ENCODE results near the gene ZNF516. TPM values are rescaled to one million over a fixed set of nuclear protein-coding genes. Genes with fewer than 3 reads are reported as not detected.

The ZNF516 gene
- total RNA-seq, 3 donors from 2014 or later (not counting 1 experiment from before 2014, with no cell fraction given): 49.1 to 60.0 (median 52.4) TPM

DNA sequence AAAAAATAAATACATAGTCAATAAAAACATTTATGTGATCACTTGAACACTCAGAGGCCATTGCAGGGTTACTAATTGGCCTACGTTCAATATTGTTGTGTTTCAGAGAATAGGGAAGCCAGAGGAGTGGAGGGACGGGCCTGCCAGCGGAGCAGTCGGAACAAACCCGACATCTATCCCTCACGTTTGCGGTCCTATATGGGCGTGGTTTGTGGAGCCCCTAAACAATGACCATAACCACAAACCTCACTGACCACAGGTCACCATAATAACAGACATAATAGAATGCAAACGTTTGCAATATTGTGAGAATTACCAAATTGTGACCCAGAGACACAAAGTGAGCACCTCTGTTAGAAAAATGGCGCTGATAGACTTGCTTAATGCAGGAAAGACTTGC is 19.5 kb upstream of the ZNF516 start:
- H3K4me1 Mint-ChIP-seq: peaks cover 9 to 11% of the 10 kb centered on the region in 2 donors
- no peak overlapping the region for H3K4me3 ChIP-seq (ENCODE audit: low read length)
- WGBS (ENCODE audit: insufficient coverage): 72% methylated on average over 10 of the region's 10 CpGs

DNA sequence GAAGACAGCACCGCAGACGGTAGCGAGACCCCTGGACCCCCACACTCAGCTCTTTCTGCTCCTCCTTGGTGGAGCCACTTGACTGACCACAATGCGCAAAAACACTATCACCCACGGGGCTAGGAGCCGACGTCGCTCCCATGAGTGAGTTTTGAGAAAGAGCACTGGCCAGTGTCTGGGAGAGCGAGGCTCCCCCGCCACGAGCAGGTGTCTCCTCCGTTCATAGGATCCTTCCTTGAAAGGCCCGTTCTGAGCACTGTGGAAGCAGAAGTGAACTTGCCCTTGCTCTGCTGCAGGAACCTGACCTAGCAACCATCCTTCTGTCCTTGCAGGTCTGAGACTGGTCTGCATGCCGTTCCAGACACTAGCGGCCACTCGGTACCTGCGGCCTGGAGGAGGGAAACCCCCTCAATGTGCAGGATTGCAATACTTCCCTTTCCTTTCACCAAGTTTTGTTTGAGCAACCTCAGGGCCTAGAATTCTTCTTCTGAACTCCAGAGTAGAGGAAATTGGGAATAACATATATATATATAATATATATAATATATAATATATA is 12.9 kb upstream of the ZNF516 start:
- Mint-ChIP-seq H3K27ac (no peak overlapping the region), H3K4me1 (peaks cover 0 to 7% of the 10 kb centered on the region in 2 donors), H3K36me3 (no peaks in the 10 kb centered on the region), H3K4me3 (no peak overlapping the region), H3K9me3 (no peaks in the 10 kb centered on the region), H3K27me3 (ENCODE audit: low read depth in 2 of 2) (no peaks in the 10 kb centered on the region)
- WGBS (ENCODE audit: insufficient coverage): 93% methylated on average over 17 of the region's 17 CpGs
- intact Hi-C loops (cut with micrococcal nuclease): no loop called here
- TF ChIP-seq, protein P1, sequence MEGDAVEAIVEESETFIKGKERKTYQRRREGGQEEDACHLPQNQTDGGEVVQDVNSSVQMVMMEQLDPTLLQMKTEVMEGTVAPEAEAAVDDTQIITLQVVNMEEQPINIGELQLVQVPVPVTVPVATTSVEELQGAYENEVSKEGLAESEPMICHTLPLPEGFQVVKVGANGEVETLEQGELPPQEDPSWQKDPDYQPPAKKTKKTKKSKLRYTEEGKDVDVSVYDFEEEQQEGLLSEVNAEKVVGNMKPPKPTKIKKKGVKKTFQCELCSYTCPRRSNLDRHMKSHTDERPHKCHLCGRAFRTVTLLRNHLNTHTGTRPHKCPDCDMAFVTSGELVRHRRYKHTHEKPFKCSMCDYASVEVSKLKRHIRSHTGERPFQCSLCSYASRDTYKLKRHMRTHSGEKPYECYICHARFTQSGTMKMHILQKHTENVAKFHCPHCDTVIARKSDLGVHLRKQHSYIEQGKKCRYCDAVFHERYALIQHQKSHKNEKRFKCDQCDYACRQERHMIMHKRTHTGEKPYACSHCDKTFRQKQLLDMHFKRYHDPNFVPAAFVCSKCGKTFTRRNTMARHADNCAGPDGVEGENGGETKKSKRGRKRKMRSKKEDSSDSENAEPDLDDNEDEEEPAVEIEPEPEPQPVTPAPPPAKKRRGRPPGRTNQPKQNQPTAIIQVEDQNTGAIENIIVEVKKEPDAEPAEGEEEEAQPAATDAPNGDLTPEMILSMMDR (IDR thresholded peaks at IDR 0.05): no peak
- Histone ChIP-seq H3K4me3 (ENCODE audit: low read length) (no peak overlapping the region), H3K36me3 (ENCODE audit: control insufficient read depth, insufficient read depth, low read length) (no peaks in the 10 kb centered on the region), H3K27me3 (ENCODE audit: control insufficient read depth, insufficient read depth, low read length) (no peaks in the 10 kb centered on the region), H3K4me1 (ENCODE audit: control insufficient read depth, insufficient read depth, low read length) (no peaks in the 10 kb centered on the region), H3K27ac (ENCODE audit: low read length) (no peak overlapping the region), H3K9me3 (ENCODE audit: control insufficient read depth, insufficient read depth, low read length) (no peaks in the 10 kb centered on the region)
- no peak for ATAC-seq
- DNase-seq: no peak

More for the DNA sequence above, 19.5 kb upstream of the ZNF516 start:
- ATAC-seq: no peak
- Mint-ChIP-seq H3K4me3 (no peak overlapping the region), H3K36me3 (no peaks in the 10 kb centered on the region), H3K27ac (no peak overlapping the region), H3K27me3 (ENCODE audit: low read depth in 2 of 2) (peaks cover 18 to 21% of the 10 kb centered on the region in 2 donors), H3K9me3 (no peaks in the 10 kb centered on the region)
- Histone ChIP-seq H3K27me3 (ENCODE audit: control insufficient read depth, insufficient read depth, low read length) (peaks cover 23% of the 10 kb centered on the region), H3K36me3 (ENCODE audit: control insufficient read depth, insufficient read depth, low read length) (no peaks in the 10 kb centered on the region), H3K27ac (ENCODE audit: low read length) (no peak overlapping the region), H3K4me1 (ENCODE audit: control insufficient read depth, insufficient read depth, low read length) (peaks cover 9% of the 10 kb centered on the region), H3K9me3 (ENCODE audit: control insufficient read depth, insufficient read depth, low read length) (no peaks in the 10 kb centered on the region)
- intact Hi-C loops (cut with micrococcal nuclease): no loop called here
- no peak for DNase-seq
- TF ChIP-seq, protein P1 (IDR thresholded peaks at IDR 0.05): no peak

DNA sequence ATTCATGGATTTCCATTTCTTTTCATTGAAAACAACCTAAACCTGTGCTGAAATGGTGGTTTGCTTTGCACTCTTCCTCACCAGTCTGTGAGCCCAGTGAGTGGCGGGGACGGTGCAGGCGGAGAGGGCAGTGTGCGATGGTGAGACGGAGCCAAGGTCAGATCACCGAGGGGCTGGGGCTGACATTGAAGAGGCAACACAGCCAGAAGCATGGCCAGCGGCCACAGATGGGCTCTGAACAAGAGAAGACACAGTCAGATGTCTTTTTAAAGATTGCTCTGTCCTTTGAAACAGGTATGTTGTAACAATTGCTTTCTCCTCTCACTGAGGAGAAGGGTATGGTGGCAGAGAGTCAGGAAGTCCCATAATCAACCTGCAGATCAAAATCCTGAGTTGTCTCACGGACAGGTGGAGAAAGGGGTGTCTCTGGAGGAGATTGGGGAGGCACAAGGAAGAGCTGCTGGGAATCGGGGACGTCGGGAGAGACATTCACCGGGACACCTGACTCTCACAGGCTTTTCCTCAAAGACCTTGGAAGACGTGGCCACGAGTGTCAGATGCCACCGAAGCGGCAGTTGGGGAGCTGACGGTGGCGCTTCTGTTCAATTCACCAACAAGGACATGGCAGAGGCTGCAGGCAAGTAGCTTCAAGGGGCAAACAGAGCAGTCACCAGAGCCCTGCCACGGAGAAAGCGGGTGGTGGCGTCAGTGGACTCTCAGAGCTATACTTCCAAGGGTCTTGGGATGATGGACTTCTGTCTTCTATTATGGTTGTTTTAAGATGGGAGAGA is 12.1 kb upstream of the ZNF516 start:
- Mint-ChIP-seq H3K4me3 (no peak overlapping the region), H3K27me3 (ENCODE audit: low read depth in 2 of 2) (no peaks in the 10 kb centered on the region), H3K27ac (no peak overlapping the region), H3K9me3 (no peaks in the 10 kb centered on the region), H3K36me3 (no peaks in the 10 kb centered on the region), H3K4me1 (peaks cover 0 to 7% of the 10 kb centered on the region in 2 donors)
- 96% methylated on average over 21 of the region's 21 CpGs for WGBS (ENCODE audit: insufficient coverage)
- H3K4me3 ChIP-seq (ENCODE audit: low read length): no peak overlapping the region
- TF ChIP-seq, protein P1 (IDR thresholded peaks at IDR 0.05): no peak
- H3K9me3 ChIP-seq (ENCODE audit: control insufficient read depth, insufficient read depth, low read length): no peaks in the 10 kb centered on the region
- intact Hi-C loops (cut with micrococcal nuclease): no loop called here
- no peaks in the 10 kb centered on the region for H3K36me3 ChIP-seq (ENCODE audit: control insufficient read depth, insufficient read depth, low read length)
- ATAC-seq (no peak), DNase-seq (no peak)
- no peak overlapping the region for H3K27ac ChIP-seq (ENCODE audit: low read length)
- H3K27me3 ChIP-seq (ENCODE audit: control insufficient read depth, insufficient read depth, low read length): no peaks in the 10 kb centered on the region
- H3K4me1 ChIP-seq (ENCODE audit: control insufficient read depth, insufficient read depth, low read length): no peaks in the 10 kb centered on the region
